Activated CD4-positive, CD25-positive, alpha-beta regulatory T cell (primary cell): ENCODE measurements around the gene LRBA.

Experiments
- DNase-seq, 4 experiments: peaks; one replicate each; lab custom pipeline; 2025; lab: John Stamatoyannopoulos, UW

LRBA gene

DNA sequence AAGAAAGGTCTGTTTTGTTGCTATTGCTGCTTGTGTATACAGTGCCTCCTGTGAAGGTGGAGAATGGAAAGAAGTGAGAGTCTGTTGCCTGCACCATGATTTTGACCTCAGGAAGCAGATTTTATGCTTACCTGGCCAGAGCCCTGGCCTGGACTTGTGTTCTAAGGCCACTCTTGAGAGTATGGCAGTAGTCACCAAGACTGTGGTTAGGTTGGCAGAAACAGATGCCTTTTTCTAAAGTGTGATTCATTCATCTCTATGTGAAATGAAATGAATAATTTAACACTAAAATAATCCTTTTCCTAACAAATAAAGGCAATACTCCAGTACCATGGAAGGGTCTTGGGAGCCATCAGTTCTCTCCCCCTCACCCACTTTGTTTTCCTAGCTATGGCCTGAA is 775.1 kb downstream of the LRBA start:
- DNase-seq, result no peak

DNA sequence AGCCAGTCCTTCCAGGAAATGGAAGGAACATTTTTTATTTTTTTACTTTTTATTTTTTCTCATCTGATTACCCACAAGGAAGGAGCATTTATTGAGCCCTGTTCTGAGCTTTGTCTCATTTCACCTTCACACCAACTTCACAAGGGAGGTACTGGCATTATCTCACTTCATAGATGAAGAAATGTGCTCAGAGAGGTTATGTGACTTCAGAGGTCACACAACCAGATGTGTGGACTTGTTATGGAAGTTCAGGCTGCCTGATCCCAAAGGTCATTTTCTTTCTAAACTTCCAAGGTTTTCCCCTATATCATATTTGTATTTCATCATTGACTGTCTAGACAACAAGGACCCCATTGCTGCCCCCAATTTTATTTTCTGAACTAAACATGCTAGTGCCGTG is 776.5 kb downstream of the LRBA start:
- no peak for DNase-seq

DNA sequence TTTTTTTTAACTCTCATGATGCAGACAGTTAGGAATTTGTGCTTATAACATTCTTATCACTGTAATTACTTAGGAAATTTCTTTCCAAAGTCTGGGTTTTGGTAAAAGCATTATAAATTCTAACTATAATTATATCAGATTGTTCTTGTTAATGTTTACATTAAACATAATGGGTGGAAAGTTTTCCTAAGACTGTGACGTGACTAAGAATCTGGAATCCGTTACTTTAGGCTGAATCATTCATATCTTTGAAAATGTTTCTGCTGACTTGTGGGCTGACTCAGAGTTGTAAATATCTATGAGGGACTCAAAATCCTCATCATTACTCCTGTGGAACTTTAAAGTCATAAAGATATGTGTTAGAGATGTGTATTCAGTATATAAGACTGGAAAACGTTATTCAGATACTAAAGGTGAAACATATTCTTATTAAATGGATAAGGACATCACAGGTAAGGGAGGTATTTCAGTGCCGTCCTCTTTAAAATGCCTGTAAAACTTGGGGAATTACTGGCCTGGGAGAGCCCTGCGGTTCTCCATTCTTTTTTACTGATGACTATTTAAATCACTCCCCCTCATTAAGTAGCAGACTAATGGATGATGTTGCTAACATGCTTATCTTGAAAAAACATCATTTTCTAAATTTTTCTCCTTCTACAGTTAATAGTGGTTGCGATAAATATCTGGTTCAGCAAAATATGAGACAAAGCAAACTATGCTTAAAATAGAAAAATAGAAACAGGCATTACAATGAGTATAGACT is 777.8 kb downstream of the LRBA start:
- DNase-seq, result no peak

DNA sequence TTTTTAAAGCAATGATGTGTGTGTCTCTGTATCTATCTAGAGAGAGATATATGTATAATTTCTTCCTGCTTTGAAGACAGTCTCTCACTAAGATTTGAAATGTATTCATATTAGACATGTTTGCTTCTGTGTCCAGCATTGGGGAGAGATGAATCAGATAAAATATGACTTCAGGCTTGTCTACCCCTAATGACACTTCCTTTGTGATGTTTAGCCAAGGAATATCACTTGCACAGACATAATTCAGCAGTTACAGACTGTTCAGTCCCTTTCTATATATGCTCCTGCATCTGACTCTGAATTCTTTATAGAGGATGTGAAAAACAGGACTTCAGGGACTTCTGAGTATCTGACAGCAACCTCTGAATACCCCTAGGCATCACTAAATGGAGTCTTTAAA is 778.5 kb downstream of the LRBA start:
- no peak for DNase-seq

DNA sequence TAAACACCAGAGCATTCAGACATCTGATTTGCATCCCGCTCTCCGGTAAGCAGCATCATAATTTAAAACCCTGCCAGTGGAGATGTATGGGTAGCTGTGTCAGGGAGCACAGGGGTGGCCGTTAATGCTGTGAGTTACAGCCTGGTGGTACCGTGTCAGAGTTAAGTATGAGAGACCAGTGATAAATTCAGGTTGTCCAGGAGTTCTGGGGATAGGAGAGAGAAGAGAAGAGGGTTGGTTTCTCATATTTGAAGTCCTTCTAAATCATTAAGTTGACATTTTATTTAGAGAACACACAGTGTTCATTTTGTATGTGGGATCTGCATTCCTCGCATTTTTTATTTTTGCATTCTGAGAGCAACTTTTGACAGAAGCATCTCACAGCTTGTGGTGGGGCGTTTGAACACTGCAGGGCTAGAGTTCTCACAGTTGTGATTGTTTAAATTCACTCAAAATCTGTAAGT is 779.2 kb downstream of the LRBA start:
- no peak for DNase-seq

DNA sequence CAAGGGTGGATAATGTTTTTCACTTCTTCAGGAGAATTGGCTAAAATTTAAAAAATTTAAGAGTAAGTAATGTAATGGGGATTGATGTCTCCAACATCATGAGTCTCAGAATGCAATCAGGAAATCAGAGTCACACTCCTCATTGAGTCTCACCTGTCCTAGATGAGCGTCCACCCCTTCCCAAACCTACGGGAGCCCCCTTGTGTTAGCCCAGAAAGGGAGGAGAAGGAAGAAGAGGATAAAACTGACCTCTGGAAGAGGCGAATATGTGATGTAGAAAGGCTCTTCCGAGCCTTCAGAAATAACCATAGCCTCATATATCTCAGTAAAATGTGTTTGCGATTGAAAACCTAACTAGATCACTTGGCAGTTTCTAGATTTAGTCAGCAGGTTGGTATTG is 779.8 kb downstream of the LRBA start:
- DNase-seq, result no peak

DNA sequence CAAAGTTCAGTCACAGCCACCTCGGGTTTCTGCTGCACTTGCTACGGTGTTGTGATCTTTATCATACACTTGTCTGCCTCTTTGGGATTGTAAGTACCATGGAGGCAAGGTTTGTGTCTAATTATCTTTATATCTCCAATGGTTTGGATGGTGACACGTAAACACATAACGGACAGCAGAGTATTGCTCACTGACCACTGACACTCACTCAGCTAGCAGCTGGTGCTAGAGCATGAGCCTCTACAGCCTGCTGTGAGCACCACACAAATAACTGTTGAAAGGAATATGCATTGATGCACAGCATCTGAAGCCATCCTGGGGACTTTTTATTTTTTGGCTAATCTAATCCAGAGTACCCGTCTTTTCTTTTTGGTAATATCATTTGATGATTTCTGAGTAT is 780.8 kb downstream of the LRBA start:
- no peak for DNase-seq

DNA sequence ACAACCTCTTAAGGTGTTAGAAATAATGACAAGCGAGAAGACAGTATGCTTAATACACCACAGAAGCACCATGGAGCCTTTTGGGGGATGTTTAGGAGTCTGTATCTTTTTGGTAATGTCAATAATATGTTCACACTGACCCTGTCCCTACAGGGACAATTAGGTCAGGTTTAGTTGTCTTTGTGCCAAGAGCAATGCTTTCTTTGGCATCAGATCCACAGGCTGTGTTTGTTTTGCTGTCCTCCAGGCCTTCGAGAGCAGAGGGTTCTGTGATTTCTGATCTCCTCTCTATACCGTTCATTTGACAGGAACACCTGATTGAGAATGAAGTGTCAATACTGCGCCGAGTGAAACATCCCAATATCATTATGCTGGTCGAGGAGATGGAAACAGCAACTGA is 783.1 kb downstream of the LRBA start:
- DNase-seq, result no peak

DNA sequence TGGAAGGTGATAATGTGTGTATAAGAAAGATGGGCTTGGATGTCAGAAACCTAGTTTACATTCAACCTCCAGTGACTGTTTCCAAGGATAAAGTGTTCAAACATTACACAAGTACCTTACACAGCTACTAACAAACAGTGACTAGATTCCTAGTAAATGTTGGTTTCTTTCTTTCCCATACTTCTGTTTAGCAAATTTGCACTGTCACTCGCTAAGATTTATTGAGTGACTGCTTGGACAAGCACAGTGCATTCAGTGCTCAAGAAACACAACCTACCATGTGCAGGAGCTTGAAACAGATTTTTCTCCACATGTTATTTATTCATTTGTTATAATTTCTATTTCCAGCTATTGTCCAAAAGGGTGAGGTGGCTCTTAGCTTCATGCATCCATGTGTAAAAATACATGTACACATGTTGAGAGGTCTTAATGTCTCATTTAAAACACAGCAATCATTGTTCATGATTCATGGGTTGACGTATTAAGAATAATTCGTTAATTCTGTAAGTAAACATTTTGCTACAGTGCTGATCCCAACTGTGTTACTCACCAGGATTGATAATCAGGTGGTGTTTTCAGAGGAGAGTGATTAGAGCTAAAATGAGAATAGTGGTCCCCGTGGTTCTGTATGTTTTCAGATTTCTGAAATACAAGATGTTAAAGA is 783.8 kb downstream of the LRBA start:
- DNase-seq, result no peak

DNA sequence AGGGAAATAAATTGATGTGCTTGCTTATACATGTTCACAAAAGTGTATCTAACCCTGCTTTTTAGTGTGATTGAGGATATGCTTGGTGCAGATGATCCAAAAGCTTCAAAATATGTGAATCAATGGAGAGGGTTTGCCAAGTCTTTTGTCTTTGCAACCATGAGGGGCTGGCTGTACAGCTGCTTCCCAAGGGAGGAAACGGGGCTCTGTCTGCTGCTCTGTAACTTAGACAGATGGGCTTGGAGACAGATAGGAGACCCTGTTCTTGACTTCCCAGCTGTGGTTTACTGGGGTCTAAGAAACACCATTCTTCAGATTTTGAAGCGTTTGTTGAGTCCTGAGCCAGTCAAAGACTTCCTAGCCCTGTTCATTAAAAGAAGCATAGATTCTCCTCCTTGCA is 784.5 kb downstream of the LRBA start:
- DNase-seq, result no peak

DNA sequence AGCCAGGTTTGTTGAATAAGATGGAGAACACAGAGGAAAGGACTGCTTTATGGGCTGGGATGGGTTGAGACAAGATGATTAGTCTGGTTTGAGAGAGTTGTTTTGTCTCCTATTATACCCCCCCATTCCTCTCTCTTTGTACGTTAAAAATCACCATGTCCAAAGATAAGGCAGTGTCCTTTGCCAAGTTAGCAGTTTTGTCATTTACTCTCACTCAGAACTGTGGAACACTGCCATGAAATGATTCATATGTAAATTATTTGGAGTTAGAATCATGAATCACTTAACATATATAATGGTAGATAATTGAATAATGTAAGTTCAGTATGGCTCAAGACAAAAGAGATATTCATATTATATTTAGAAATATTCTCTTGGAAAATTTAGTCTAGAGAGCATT is 785.6 kb downstream of the LRBA start:
- DNase-seq, result no peak

DNA sequence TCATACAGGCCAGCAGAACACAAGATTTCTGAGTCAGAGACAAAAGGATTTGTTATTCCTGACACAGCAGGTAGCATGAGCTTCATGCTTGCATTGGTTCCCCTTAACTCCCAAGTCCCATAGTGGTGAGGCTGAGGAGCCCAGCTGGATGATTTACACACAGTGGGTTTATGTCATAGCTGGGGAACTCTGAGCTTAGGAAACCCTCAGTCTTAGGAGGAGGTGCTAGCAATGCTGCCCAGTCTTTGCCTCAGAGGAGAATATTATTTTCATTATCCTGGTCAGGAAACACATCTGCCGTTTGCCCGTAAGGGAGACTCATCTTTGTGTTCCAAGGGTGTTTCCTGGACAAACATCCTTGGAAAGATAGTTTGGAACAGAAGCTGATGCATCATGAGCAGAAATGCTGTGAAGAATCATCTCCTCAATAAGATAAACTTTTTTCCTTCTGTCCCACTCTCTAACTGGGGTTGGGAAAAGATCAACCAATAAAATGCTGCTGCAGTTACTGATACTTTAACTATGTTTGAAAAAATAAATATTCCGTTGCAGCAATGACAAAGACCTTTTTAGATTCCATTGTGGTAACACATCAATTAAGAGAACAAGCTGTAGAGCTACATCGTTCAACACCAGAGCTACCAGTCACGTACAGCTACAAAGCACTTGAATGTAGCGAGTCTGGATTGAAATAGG is 790.0 kb downstream of the LRBA start:
- no peak for DNase-seq

DNA sequence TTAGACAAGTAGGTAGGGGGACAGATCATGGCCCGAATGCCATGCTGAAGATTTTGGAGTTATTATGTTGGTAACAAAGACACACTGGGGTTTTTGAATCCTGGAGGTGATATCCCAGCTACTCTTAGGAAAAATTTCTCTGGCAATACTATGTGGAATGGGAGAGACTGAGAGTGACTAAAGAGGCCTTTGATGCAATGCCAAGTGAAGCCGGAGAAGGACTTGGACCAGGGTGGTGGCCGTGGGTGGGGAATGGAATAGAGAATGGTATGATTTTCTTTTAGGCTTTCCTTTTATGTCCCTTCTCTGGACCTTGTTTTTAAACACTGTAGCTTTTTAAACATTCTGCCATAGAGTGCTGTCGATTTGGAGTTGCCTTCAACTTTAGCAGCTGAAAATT is 795.2 kb downstream of the LRBA start:
- no peak for DNase-seq

DNA sequence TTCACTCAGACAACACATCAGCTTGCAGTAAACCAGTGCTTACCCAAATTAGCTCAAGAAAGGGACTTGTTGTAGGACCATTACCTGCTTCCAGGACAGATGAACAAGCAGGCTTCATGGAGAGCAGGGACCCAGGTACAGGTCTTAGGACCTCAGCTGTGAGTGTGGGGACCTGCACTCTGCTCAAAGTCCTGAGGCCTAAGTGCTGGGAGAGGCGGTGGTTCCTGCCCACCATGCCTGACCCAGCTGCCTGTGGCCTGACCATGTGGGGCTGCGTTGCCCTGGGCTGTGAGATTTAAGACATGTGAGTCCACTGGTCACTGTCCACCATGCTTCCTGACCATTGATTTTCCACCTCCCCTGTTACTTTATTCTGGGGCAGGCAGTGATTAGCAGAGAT is 796.6 kb downstream of the LRBA start:
- no peak for DNase-seq

DNA sequence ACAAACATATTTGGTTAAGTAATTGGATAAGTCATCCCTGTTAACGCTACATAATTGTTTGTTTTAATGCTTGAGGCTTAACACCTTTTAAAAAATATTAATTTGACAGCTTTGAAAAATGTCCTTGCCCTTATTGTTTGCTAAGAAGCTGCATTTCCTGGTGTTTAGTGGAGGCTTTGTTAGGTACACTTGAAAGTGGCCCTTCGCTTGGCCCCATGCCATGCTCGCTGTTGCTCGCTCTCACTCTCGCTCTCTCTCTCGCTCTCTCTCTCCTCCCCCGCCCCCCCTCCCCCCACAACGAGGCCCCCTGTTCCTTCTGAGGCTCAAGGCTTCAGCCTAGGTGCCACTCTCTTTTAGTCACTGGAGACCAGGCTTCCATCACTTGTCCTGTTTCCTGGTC is 797.3 kb downstream of the LRBA start:
- DNase-seq, result no peak

DNA sequence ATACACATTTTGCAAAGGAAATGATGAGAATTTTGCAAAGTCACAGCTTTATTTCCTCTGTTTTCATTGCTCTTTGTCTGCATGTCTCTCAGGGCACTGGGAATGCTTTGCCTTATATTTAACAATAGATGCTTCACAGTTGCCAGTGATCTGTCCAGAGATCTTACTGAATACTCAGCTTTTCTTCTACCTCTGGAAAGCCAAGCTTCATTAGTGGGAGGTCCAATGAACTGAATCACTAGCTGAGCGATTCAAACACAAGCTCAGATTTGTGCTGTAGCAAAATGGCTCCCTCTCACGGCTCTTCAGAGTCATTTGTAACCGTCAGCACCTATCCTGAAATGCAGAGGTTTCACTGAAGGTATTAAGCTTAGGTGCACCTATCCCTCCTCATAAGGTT is 797.9 kb downstream of the LRBA start:
- no peak for DNase-seq

DNA sequence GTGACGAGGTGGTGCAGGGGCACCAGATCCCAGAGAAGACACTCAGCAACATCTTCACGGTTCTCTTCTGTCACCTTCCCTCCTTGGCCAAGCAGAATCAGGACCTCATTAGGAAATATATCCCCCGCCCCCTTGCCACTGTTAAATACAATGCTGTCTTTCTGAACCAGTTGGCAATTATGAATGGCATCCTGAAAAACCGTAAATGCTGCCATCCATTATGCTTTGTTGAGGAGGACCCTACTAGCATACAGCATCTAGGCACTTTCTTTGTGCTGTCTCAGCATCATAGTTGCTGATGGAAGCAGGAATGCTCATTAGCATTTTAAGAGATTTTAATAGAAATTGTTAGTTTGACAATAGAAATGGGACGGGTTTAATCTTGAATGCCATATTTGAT is 798.4 kb downstream of the LRBA start:
- DNase-seq, result no peak

DNA sequence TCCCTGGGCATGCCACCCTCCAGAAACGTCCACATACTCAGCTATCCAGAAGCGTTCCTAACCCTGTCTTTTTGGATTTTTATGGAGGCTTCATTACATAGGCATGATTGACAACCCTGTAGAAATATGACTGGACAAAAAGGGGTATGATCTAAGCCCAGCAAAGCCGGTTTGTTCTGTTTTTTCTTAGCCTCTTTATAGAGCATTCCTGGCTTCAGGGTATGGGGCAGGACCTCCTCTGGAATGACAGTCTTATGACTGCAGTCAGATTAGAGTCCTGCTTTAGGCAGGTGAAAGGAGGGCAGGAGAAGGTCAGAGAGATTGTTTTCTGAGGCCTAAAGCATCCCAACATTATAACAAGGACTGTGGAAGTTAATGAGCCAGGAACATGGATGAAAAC is 799.5 kb downstream of the LRBA start:
- DNase-seq, result no peak
